Inflammatory macrophage (primary cell): ENCODE measurements around the gene TRNAU1AP.
"Not testable (repeated sequence)": the region's sequence is repeated elsewhere in the genome, so short reads cannot be mapped to it uniquely, and the experiment has no call there.

Source experiments
- DNase-seq, 2 donors: peaks; one replicate each; pipeline ENCODE4 v3.0.0-alpha.2; 2020 to 2022
- total RNA-seq, 18 experiments: gene quantifications; one replicate each; lab custom pipeline; 2026; ENCODE audit warnings: mixed read lengths in 6 of 18, inconsistent platforms in 2 of 18; lab: John Stamatoyannopoulos, UW

Gene TRNAU1AP
- 11.1 to 34.1 (median 21.9) reads per million in 18 experiments for total RNA-seq

- DNase-seq = peak; percentile 98
These were observed at the start of gene TRNAU1AP for GRCh38 chr1:28552758-28553663. Gene TRNAU1AP (plus strand): TSS chr1:28553085. CDS start chr1:28553111, 26 bp downstream.

- no peak for DNase-seq
These were observed 49.8 kb upstream of the TRNAU1AP start for GRCh38 chr1:28503117-28503516.

GRCh38 chr1:28505406-28506187 is 47.3 kb upstream of the TRNAU1AP start, which contains the start of gene RCC1:
Gene RCC1 (plus strand): TSS chr1:28506043. CDS start chr1:28529867, 23,824 bp downstream.
- DNase-seq = peak; percentile 99

GRCh38 chr1:28506907-28507246 is 46.0 kb upstream of the TRNAU1AP start:
- DNase-seq = no peak

- peak; percentile 18 to 28 for DNase-seq
These were observed 45.6 kb upstream of the TRNAU1AP start for GRCh38 chr1:28507247-28507645.

- no peak for DNase-seq
These were observed 45.0 kb upstream of the TRNAU1AP start for GRCh38 chr1:28507646-28508434.

GRCh38 chr1:28508435-28508754 is 44.5 kb upstream of the TRNAU1AP start:
- DNase-seq = no peak

- no peak for DNase-seq
These were observed 43.1 kb upstream of the TRNAU1AP start for GRCh38 chr1:28509705-28510272.

- DNase-seq = peak in 1 of 2 donors; percentile 10
These were observed 42.5 kb upstream of the TRNAU1AP start for GRCh38 chr1:28510273-28510969.

- no peak for DNase-seq
These were observed 41.9 kb upstream of the TRNAU1AP start for GRCh38 chr1:28510970-28511440.

- DNase-seq = no peak
These were observed 40.8 kb upstream of the TRNAU1AP start for GRCh38 chr1:28512058-28512611.

- DNase-seq = not testable (repeated sequence)
These were observed 38.4 kb upstream of the TRNAU1AP start for GRCh38 chr1:28514445-28514933.

- no peak for DNase-seq
These were observed 36.3 kb upstream of the TRNAU1AP start for GRCh38 chr1:28516518-28516956.

GRCh38 chr1:28517649-28517999 is 35.3 kb upstream of the TRNAU1AP start:
- no peak for DNase-seq

GRCh38 chr1:28518000-28518744 is 34.7 kb upstream of the TRNAU1AP start:
- peak; percentile 85 to 88 for DNase-seq

GRCh38 chr1:28518745-28519341 is 34.0 kb upstream of the TRNAU1AP start:
- peak; percentile 37 to 56 for DNase-seq

GRCh38 chr1:28519946-28520725 is 32.7 kb upstream of the TRNAU1AP start:
- no peak for DNase-seq

- DNase-seq = not testable (repeated sequence)
These were observed 32.1 kb upstream of the TRNAU1AP start for GRCh38 chr1:28520796-28521195.
